ENCODE results near the gene UAP1L1. TPM values are rescaled to one million over a fixed set of nuclear protein-coding genes. Genes with fewer than 3 reads are reported as not detected.

Gene UAP1L1
- total and polyA plus RNA-seq, 2 experiments from 2014 or later, result 2.5 to 8.1 TPM

GRCh38 chr9:137055385-137056364 lies 21.6 kb upstream of the UAP1L1 start (continued):
- TF ChIP-seq REST (IDR thresholded peaks at IDR 0.05; ENCODE audit: unreplicated experiment) (no peak), JUNB (IDR thresholded peaks at IDR 0.05; ENCODE audit: unreplicated experiment) (no peak), ZNF331 (CRISPR knock-in tag; IDR thresholded peaks at IDR 0.05; ENCODE audit: low read depth) (no peak), EZH2 (IDR thresholded peaks at IDR 0.05; ENCODE audit: low read depth, unreplicated experiment) (no peak), STAT1 (IDR thresholded peaks at IDR 0.05; ENCODE audit: unreplicated experiment) (no peak)

- Histone ChIP-seq H3K27me3 (ENCODE audit: insufficient read depth) (peaks cover 34% of the 10 kb centered on the region), H3F3A (replicated peaks; ENCODE audit: low read depth) (0 out of 2 replicates have a peak, but pooled peaks cover 2% of the 10 kb centered on the region), H2AFZ (no peak overlapping the region), H3K36me3 (ENCODE audit: insufficient read depth) (no peaks in the 10 kb centered on the region), H3K79me2 (replicated peaks; ENCODE audit: insufficient read depth) (no peaks in the 10 kb centered on the region), H3K4me3 (no peak overlapping the region), H3K4me2 (no peak overlapping the region), H4K20me1 (replicated peaks; ENCODE audit: insufficient read depth) (no peaks in the 10 kb centered on the region), H3K9me2 (ENCODE audit: insufficient read depth) (no peaks in the 10 kb centered on the region), H3K4me1 (ENCODE audit: insufficient read depth) (no peaks in the 10 kb centered on the region), H3K27ac (ENCODE audit: low read depth) (no peak overlapping the region)
- no peaks in the 10 kb centered on the region for H3K9me3 Mint-ChIP-seq
- no peaks in the 10 kb centered on the region for H3K36me3 Mint-ChIP-seq (ENCODE audit: low read depth)
- H3K27ac Mint-ChIP-seq, result no peak overlapping the region
- peaks cover 2% of the 10 kb centered on the region; the same call in 1 of the 3 replicates for H3K4me1 Mint-ChIP-seq
- DNase-seq (ENCODE audit: low spot score) (no peak), ATAC-seq (no peak)
- peaks cover 36% of the 10 kb centered on the region for H3K27me3 Mint-ChIP-seq (ENCODE audit: insufficient read depth, low read depth, poor library complexity)
- no peak overlapping the region for H3K4me3 Mint-ChIP-seq
- TF ChIP-seq STAT1 (IDR thresholded peaks at IDR 0.05; ENCODE audit: unreplicated experiment) (no peak), JUNB (IDR thresholded peaks at IDR 0.05; ENCODE audit: unreplicated experiment) (no peak), POLR2AphosphoS5 (IDR thresholded peaks at IDR 0.05; ENCODE audit: low read depth) (no peak), CTCF (conservative IDR thresholded peaks at IDR 0.05; ENCODE audit: low read depth in 2 of 2) (no peak), ZNF114 (CRISPR knock-in tag; IDR thresholded peaks at IDR 0.05) (no peak), ZNF331 (CRISPR knock-in tag; IDR thresholded peaks at IDR 0.05; ENCODE audit: low read depth) (no peak), CREB1 (CRISPR knock-in tag; IDR thresholded peaks at IDR 0.05; ENCODE audit: low read depth) (no peak), EZH2 (IDR thresholded peaks at IDR 0.05; ENCODE audit: low read depth, unreplicated experiment) (no peak), ZNF462 (CRISPR knock-in tag; IDR thresholded peaks at IDR 0.05) (no peak)
Observed at GRCh38 chr9:137056739-137057415, 20.4 kb upstream of the UAP1L1 start.

All from GM23338 (cell line).